CD4-positive, alpha-beta T cell treated with Interleukin-6 at 100 ng/mL for 8 hours (primary cell): ENCODE data around the gene C2orf49.

ENCODE experiments used
- DNase-seq: peaks from one replicate; pipeline ENCODE4 v3.0.0-alpha.2; 2020; ENCODE audit warnings: mixed read lengths, low spot score

The C2orf49 gene

GRCh38 chr2:105337122-105338019 lies at the start of gene C2orf49:
Gene C2orf49 (plus strand): TSS chr2:105337540. CDS start chr2:105337588, 48 bp downstream.
- DNase-seq, result peak; percentile 82

DNA sequence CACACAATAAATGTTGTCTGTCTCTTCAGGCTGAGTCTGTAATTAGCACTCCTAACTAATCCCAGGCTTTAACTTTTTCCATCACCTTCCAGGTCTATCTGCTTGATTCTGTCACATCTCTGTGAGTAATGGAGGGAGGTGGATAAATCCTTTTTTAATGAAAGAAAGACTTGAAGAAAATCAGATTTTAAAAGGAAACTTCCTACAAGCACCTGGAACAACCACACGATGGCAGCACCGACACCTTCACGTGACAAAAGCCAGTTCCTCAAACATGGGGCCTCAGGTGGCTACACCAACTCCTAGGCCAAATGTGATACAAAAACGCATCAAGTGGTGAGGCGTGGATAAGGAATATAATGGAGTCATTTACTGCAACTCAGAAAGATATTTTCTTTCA lies 49.6 kb upstream of the C2orf49 start:
- DNase-seq, result no peak

GRCh38 chr2:105288133-105288532 lies 49.2 kb upstream of the C2orf49 start:
- no peak for DNase-seq

GRCh38 chr2:105290981-105291660 lies 46.2 kb upstream of the C2orf49 start:
- no peak for DNase-seq

GRCh38 chr2:105291981-105292380 lies 45.4 kb upstream of the C2orf49 start:
- DNase-seq, result no peak

DNA sequence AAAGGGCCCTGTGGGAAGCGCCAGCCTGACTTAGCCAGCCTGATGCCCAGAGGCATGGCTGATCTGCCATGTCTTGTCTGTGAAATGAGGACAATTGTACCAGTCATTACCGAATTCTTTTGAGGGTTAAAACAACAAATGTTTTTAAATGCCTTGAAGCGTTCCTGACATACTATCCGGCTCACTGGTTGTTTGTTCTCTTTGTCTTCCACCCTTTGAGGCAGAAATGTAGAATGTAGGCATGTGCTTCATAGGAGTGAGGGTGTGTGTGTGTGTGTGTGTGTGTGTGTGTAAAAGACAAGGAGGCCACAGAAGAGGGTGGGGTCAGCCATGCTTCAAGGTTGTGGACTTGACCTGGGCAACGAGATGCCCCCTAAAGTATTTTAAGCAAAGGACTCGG lies 43.3 kb upstream of the C2orf49 start:
- no peak for DNase-seq

DNA sequence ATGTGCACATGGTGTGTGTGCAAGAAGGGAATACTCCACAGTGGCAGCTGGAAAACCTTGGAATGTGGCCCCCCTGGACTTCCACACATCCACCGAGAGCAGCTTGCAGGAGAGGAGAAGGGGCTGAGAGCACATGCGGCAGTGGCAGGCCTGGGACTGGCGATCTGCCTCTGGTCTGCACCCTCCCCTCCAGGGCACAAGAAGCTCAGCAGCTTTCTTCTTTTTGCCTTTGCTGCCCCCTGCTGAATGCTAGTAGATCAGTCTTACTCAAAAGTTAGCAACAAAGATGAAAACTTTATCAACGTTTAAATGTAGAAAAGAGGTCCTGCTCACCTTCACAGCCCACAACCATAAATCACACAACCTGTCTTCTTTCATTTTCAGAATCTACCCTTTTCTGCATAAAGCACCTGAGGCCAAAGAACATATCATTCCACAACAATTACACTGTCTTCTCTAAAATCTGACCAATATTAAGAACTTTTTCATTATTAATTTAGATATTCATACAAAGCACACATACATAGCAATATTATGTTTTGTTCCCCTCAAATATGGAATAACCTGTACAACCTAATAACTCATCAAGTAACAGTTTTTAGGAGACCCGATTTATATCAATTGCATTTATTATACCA lies 42.4 kb upstream of the C2orf49 start:
- DNase-seq, result no peak

GRCh38 chr2:105296017-105296611 lies 41.2 kb upstream of the C2orf49 start:
- no peak for DNase-seq

DNA sequence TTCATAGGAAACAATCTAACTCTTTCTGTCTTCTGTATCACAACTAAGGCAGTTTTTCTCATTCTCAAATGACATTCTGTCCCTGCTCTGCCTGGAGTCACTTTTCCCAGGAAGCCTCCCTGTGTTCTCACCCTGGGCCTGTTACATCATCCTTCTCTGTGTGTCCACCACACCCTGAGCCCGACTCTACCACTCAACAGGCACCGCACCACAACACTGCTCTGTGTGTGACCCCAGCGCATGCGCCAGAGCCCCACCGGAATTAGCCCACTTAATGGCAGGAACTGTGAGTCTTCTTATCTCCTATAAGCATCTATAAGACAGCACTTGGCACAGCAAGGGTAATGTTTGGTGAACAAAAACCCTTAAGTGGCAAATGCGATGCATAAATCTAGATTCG lies 40.1 kb upstream of the C2orf49 start:
- DNase-seq, result no peak

- no peak for DNase-seq
Observed at GRCh38 chr2:105298017-105298416, 39.3 kb upstream of the C2orf49 start.

GRCh38 chr2:105299290-105299689 lies 38.0 kb upstream of the C2orf49 start:
- no peak for DNase-seq

GRCh38 chr2:105301646-105302045 lies 35.7 kb upstream of the C2orf49 start:
- no peak for DNase-seq

DNA sequence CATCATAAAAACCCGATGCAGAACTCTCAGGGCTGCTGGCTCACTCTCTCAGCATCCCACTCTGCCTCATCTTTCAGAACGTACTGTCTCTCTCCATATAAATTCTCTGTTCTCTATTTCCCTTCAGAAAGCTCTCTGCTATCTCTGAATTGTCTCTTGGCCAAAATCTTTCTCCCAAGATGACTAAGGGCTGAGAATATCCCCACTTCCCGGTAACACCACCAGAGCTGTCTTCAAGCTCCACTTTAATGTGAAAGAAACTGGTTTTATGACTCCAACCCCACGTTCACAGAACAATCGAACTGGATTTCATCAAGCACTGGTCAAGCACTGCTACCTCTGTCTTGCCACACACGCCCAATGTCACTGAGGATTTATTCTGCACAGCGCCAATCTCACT lies 30.2 kb upstream of the C2orf49 start:
- no peak for DNase-seq

DNA sequence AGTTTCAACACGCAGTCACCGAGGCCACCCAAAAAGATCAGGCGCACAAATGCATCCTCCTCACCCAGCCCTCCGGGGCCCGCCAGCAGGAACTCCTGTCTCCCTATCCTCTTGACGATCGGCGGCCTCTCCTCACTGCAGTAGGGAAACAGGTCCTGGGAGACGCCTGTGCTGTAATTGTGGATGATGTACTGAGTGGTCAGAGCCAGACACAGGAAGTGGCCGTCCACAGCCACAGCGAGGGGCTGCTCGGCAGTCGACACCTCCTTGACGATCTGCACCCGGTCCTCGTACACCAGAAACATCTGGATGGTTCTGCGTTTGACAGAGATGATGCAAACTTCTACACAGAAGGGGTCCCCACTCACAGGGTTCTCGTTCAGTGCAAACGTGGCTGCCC lies 29.8 kb upstream of the C2orf49 start:
- no peak for DNase-seq

- no peak for DNase-seq
Observed at GRCh38 chr2:105307962-105308361, 29.4 kb upstream of the C2orf49 start.

DNA sequence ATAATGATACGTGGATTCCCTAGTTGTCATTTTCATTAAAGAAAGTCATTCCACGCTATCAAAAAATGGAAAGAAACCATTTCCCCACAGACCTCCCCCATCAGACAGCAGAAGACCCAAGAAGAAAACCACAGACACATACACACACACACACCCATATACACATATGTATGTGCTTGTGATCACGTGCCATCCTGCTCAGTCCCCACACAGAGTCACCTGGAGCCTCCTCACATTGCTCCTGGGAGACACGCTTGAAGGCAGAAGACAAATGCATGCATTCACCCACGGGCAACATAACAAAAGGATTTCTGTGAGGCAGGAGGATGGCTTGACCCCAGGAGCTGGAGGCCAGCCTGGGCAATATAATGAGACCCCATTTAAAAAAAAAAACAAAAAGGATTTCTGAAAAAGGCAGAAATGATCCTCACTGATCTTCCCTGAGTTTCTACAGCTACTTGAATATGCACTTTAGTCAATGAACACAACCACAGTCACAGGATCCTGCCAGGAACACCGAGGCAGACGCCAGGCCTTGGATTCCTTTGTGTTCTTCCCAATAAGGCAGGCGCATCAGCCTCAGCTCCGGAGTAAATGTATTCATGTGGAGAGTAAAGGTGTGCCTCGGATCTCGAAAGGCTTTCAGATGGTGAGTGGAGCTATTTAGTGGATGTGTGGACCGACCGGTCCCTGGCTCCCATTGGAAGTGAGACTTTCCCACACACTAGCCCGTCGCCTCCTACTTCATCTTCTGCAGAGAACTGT lies 28.8 kb upstream of the C2orf49 start:
- no peak for DNase-seq

GRCh38 chr2:105309147-105309545 lies 28.2 kb upstream of the C2orf49 start:
- no peak for DNase-seq

DNA sequence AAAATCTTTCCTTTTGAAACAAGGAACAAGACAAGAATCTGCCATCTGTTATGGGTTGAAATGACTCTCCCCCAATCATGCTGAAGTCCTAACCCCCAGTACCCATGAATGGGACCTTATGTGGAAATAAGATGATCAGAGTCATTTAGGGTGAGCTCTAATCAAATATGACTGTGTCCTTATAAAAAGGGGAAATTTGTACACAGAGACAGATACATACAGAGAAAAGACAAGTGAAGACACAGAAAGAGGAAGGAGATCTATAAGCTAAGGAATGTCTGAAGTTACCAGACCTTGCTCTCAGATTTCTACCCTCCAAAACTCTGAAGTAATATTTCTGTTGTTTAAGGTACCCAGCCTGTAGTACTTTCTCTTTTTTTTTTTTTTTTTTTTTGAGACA lies 23.5 kb upstream of the C2orf49 start:
- no peak for DNase-seq

- no peak for DNase-seq
Observed at GRCh38 chr2:105315314-105315713, 22.0 kb upstream of the C2orf49 start.

DNA sequence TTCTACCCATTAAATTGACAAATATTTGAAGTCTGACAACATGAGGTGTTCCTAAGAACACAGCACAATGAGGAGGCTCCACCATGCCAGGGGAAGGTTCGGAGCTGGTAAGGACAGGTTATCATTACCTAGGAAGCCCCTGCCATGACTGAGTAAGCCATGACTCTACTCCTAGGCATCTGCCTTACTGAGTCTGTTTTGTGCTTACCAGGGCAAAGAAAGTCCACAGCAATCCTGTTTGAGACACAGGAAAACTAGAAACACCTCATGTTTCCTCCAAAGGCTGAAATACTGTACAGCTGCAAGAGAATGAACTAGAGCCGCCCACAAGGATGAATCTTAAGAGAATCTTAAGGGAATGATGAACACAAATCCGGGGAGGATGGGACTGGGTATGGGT lies 19.4 kb upstream of the C2orf49 start:
- no peak for DNase-seq

GRCh38 chr2:105320651-105321215 lies 16.6 kb upstream of the C2orf49 start:
- no peak for DNase-seq
